ENCODE data around the gene MAJIN. TPM values are rescaled to one million over a fixed set of nuclear protein-coding genes. Genes with fewer than 3 reads are reported as not detected.
"Not testable (repeated sequence)": the region's sequence is repeated elsewhere in the genome, so short reads cannot be mapped to it uniquely, and the experiment has no call there.

MAJIN gene
- total RNA-seq, 1 experiment from 2014 or later = not detected

DNA sequence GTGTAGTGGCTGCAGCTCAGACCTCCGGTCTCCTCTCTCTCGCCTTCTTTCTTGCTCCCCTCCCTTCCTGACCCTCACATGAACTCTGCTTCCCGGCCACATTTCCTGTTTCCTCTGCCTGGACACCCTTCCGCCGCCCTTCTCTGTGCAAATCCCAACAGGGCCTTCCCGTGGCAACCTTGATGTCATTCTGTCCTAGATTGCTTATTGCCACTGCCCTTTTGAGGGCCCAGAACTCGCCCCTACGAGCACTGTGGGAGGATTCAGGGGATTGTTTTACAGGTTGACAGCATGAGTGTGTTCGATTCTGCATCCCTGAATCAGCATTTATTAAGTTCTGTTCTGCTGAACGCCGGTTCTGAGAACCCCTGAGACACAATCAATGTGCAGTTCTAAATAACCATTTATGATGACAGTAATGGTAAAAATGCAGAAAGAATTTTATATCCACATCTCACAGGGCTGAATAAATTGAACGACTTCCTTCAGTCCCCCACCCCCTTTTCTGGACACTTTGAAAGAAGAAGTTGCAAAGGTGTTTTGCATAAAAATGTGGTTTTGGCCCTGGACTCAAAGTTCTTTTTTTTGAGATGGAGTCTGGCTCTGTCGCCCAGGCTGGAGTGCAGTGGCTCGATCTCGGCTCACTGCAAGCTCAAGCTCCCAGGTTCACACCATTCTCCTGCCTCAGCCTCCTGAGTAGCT is 18.5 kb upstream of the MAJIN start:
- peak; percentile 51 for DNase-seq (ENCODE audit: low spot score)

- no peak for DNase-seq (ENCODE audit: low spot score)
These were observed 17.5 kb upstream of the MAJIN start for GRCh38 chr11:64989416-64989815.

GRCh38 chr11:64987998-64988854 is 16.3 kb upstream of the MAJIN start:
- no peak for DNase-seq (ENCODE audit: low spot score)

DNA sequence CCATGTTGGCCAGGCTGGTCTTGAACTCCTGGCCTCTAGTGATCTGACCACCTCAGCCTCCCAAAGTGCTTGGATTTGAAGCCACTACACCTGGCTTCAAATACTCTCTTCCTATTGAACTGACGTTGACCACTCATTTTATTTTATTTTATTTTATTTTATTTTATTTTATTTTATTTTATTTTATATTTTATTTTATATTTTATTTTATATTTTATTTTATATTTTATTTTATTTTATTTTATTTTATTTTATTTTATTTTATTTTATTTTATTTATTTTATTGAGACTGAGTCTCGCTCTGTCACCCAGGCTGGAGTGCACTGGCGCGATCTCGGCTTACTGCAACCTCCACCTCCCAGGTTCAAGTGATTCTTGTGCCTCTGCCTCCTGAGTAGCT is 11.4 kb upstream of the MAJIN start:
- not testable (repeated sequence) for DNase-seq (ENCODE audit: low spot score)

- no peak for DNase-seq (ENCODE audit: low spot score)
These were observed 4.7 kb upstream of the MAJIN start for GRCh38 chr11:64976651-64977050.

DNA sequence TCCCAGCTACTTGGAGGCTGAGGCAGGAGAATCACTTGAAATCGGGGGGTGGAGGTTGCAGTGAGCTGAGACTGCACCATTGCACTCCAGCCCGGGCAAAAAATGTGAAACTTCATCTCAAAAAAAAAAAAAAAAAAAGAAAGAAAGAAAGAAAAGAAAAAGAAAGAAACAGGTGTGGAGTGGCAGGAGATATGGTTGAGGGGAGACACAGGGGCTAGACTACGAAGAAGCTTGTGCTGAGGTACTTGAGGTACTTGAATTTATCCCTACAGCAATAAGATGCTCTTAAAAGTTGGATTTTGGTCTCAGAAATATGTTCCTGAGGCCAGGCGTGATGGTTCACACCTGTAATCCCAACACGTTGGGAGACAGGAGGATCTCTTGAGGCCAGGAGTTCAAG is 2.2 kb upstream of the MAJIN start:
- DNase-seq (ENCODE audit: low spot score) = no peak

DNA sequence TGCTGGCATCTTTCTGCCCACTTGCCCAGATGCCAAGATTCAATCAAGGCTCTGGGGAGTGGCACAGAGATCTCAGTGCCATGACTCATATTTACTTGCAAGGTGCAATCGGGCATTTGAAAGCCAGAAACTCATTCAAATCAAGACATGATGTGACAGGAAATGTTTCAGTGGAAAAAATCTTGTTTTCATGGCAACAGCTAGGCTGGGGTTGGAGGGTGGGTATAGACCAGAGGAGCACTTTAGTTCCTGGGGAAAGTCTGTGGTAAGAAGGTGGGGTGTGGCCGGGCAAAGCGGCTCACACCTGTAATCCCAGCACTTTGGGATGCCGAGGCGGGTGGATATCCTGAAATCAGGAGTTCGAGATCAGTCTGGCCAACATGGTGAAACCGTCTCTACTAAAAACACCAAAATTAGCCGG is 1.2 kb downstream of the MAJIN start:
- DNase-seq (ENCODE audit: low spot score) = no peak

GRCh38 chr11:64969209-64969608 is 2.7 kb downstream of the MAJIN start:
- peak; percentile 37 for DNase-seq (ENCODE audit: low spot score)

DNA sequence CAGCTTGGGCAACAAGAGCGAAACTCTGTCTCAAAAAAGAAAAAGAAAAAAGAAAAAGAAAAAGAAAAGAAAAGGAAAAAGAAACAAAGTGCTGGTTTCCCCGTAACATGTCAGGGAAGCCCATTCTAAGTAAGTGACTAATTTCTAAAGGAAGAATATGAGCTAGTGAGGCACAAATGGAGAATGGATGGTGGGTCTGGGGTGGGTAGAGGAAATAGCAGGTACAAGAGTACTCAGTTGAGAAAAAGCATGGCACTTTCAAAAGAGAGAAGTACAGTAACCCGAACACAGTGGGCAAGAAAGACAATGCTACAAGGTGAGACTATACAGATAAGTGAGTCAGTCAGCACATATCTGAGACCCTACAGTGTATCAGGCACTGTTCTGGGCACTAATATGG is 4.5 kb downstream of the MAJIN start:
- no peak for DNase-seq (ENCODE audit: low spot score)

GRCh38 chr11:64963072-64963631 is 8.8 kb downstream of the MAJIN start:
- no peak for DNase-seq (ENCODE audit: low spot score)

GRCh38 chr11:64960719-64961118 is 11.2 kb downstream of the MAJIN start:
- no peak for DNase-seq (ENCODE audit: low spot score)

DNA sequence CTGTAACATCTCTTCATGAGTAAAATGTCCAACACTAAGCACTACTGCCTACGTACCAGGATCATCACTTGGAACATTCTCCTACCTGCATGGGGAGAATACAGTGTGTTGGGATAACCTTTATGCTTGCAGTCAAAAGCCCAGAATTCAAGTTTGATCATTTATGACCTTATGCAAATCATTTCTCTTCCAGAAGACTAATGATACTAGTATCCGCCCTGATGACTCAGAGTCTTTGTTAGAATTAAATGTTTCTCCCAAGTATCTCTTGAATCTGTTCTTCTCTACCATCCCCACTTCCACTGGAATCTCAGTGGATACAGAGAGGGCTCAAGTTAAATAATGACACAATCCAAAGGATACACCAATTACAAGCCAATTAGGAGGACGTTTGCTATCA is 12.4 kb downstream of the MAJIN start:
- DNase-seq (ENCODE audit: low spot score) = no peak

GRCh38 chr11:64954201-64954600 is 17.7 kb downstream of the MAJIN start:
- no peak for DNase-seq (ENCODE audit: low spot score)

GRCh38 chr11:64951529-64951928 is 20.4 kb downstream of the MAJIN start:
- no peak for DNase-seq (ENCODE audit: low spot score)

GRCh38 chr11:64947208-64947814 is 24.6 kb downstream of the MAJIN start:
- no peak for DNase-seq (ENCODE audit: low spot score)

GRCh38 chr11:64936539-64936938 is 35.4 kb downstream of the MAJIN start:
- DNase-seq (ENCODE audit: low spot score) = no peak

DNA sequence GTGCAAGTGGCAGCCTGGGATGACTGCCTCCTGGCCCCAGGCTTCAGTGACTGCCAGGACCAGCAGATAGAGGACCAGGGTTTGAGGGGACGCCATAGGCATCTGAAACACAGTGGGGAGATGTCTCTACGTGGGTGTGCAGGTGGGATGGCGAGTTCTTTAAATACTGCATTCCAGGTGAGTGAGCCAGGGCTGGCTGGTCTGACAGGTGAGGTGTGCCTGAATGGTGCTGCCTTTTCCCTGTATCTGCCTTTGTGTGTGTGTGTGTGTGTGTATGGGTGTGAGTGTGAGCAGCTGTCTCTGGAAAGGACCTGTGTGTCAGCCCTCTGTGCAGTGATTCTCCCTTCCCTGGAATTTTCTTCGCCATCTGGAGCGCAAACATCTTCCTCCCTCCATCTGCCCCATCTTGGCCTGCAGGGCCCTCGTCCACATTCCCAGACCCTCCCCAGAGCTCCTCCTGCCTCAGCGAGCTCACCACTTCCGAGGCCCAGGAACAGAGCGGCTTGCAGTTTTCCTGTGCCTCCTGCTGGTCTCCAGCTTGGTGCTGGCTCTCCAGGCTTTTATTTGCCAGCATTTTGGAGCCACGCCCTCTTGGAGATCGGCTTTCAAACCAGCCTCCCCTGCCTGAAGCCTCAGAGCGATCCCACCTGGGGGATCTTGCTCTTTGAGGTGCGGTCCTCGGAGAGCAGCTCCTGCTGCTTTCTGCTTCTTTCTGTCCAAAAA is 36.4 kb downstream of the MAJIN start, which contains the start of gene GPHA2:
GPHA2 (minus strand) TSS at position 535 of the 723 bp plus-strand sequence; CDS start at position 102, 433 bp downstream.
- no peak for DNase-seq (ENCODE audit: low spot score)

DNA sequence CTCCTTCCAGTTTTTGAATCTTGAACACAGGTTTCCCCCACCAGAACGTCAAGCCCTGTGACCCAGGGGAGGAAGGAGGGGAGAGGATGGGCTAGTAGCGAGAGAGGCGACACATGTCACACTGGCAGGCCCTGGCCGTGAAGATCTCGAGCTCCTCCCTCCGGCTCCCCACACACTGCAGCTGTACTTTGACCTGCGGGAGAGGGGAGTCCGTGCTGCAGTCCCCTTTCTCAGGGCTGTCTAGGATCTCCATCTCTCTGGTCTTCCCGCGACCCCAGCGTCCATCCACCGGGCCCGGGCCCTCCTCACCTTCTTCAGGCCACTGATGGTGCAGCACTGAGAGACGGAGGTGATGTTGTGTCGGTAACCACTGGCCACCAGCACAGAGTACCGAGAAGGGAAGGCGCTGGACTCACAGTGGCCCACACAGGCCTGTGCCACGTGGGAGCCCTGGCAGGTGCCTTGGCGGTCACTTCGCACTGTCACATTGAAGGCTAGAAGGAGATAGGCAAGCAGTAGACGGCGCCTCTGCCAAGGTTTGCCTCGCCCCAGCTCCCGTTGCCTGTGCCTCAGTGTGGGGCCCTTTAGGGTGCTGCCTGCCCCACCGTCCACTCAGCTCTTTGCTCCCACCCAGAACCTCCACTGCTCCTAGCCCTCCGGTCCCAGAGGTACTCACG is 37.1 kb downstream of the MAJIN start:
- no peak for DNase-seq (ENCODE audit: low spot score)

- no peak for DNase-seq (ENCODE audit: low spot score)
These were observed 37.8 kb downstream of the MAJIN start for GRCh38 chr11:64933935-64934681.

DNA sequence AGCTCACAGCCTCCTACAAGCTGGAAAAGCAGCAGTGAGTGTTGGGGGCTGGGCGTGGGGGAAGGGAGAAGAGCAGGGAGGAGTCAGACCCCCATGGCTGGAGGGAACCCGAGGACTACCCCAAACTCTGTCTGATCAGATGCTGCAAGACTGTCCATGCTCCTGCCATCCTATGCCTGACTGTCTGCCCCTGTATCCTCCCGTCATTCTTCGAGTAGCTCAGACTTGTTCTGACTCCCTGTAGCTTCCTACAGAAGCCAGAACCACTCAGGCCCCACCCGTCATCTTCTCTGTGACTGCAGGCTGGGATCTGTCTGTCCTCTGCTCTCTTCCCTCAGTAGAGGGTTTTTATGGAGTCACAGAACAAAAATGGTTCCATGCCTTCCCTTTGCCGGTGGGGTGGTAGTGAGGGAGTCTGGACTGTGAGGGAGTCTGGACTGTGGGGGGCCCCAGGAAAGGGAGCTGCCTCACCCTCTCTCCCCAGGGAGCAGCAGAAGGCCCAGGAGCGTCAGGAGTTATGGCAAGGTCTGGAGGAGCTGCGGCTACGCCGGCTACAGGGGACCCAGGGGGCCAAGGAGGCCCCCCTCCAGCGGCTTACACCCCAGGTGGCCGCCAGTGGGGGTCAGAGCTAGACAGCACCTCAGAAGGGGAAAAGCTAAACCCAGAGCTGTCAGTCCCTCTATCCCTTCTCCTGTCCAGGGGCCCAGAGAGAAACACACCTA is 38.5 kb downstream of the MAJIN start:
- DNase-seq (ENCODE audit: low spot score) = no peak

Measured in H4 (cell line).